GM19099 (cell line): ENCODE measurements around the gene ZNF486.
A peak's percentile ranks its signal among the peaks of the same experiment; 100 is the strongest.

Experiments used
- POLR2A ChIP-seq: IDR thresholded peaks from 3 replicates; pipeline ENCODE4 v1.6.1; 2011; ENCODE audit warnings: low read depth; ENCODE audit not compliant: insufficient read length; ENCODE audit errors: extremely low read depth

Gene ZNF486

GRCh38 chr19:20237773-20238623 lies 71.0 kb downstream of the ZNF486 start:
- peak; percentile 60 for TF ChIP-seq POLR2A

GRCh38 chr19:20243629-20244028 lies 76.6 kb downstream of the ZNF486 start:
- no peak for TF ChIP-seq POLR2A

DNA sequence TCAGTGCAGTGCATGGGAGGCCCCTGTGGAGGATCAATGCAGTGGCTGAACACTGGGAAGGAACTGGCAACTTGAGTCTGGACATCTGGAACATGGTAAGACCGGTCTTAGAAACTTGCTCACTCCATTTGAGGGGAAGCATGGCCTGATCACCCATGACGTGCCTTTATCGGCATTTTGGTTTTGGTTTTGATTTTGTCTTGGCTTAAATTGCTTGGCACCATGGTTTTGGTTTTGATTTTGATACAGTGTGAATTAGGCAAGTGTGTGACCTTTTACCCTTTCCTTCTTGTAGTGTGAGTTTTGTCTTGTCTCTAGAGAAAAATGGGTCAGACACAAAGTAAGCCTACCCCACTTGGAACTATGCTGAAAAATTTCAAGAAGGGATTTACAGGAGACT lies 77.3 kb downstream of the ZNF486 start:
- TF ChIP-seq POLR2A: no peak

DNA sequence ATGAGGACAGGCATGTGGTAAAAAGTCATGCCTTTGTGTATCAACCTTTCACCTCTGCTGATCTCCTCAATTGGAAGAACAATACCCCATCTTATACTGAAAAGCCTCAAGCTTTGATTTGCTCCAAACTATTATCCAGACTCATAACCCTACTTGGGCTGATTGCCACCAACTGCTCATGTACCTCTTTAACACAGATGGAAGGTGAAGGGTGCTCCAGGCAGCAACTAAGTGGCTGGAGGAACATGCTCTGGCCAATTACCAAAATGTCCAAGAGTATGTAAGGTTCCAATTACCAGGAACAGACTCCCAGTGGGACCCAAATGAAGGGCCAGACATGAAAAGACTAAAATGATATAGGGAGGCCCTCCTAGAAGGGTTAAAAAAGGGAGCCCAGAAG lies 78.3 kb downstream of the ZNF486 start:
- no peak for TF ChIP-seq POLR2A

DNA sequence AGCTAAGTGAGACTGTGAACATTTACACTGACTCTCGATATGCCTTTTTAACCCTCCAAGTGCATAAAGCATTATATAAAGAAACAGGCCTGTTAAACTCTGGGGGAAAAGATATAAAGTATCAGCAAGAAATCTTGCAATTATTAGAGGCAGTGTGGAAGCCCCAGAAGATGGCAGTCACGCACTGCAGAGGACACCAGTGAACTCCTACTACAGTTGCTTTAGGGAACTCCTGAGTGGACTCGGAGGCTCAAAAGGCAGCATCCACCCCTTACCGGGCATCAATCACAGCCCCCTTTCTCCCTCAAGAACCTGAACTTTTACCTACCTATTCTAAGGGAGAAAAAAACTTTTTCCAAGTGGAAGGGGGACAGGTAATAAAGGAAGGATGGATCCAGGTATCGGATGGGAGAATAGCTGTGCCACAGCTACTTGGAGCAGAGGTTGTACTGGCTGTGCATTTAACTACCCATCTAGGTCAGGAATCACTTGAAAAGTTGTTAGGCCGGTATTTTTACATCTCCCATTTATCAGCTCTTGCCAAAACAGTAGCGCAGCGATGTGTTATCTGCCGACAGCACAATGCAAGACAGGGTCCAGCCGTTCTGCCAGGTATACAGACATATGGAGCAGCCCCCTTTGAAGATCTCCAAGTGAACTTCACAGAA lies 80.1 kb downstream of the ZNF486 start:
- TF ChIP-seq POLR2A: no peak
